Measurements from ENCODE around the gene TIMM17A. TPM values are rescaled to one million over a fixed set of nuclear protein-coding genes. Genes with fewer than 3 reads are reported as not detected.

Gene TIMM17A
- total RNA-seq, 1 donor from 2014 or later: 122 TPM

DNA sequence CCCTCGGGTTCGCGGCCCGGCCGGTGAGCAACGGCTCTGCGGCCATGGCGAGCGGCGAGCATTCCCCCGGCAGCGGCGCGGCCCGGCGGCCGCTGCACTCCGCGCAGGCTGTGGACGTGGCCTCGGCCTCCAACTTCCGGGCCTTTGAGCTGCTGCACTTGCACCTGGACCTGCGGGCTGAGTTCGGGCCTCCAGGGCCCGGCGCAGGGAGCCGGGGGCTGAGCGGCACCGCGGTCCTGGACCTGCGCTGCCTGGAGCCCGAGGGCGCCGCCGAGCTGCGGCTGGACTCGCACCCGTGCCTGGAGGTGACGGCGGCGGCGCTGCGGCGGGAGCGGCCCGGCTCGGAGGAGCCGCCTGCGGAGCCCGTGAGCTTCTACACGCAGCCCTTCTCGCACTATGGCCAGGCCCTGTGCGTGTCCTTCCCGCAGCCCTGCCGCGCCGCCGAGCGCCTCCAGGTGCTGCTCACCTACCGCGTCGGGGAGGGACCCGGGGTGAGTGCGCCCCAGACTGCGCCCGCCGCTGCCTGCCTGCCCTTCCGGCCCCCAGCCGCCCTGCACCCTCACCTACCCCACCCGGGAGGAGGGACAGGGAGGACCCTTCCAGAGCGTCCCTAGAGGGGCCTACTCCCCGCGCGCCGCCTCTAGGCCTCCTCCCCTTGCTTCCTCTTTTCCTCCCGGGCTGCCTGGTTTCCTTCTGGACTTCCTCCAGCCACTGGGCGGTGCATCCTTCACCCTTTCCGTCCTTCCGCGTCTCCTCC, 27.5 kb downstream of the TIMM17A start, which contains the start of gene RNPEP:
Gene RNPEP, plus strand, starts transcription at position 26 of the 757 bp plus-strand sequence. Its CDS starts 19 bp downstream, at position 45.
- peaks cover 2% of the 10 kb centered on the region for H3K36me3 Mint-ChIP-seq (ENCODE audit: low read depth)
- intact Hi-C loops (cut with micrococcal nuclease): loop anchor here (1.0 kb wide), 1 partner anchor 28 kb away; the partner anchor contains the start of gene TIMM17A
- peak within 1 kb of the TSS; percentile 93 for H3K4me3 Mint-ChIP-seq
- peaks cover 22% of the 10 kb centered on the region for H3K4me1 Mint-ChIP-seq
- peaks cover 12% of the 10 kb centered on the region for H3K27me3 Mint-ChIP-seq
- peak within 1 kb of the TSS; percentile 85 for H3K27ac Mint-ChIP-seq
- no peaks in the 10 kb centered on the region for H3K9me3 Mint-ChIP-seq
- peak; percentile 89 for DNase-seq

DNA sequence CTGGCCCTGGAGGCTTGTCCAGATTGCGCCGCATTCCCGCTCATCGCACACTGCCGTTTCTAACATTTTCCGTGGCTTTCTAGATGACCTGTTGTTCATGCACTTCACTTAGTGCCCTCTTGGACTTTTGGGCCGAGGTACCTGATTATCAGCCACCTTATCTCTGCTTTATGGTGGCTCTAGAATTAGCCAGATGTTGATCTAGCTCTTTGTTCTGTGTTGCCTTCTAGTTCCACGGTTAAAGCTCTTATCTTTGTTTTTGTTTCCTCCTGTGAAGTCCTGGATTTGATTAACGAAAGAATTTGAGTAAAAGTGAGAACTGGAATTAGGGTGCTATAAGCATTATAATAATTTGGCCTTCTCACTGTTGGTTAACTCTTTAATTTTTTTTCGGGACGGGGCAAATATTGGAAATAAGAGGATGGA, 28.1 kb downstream of the TIMM17A start:
- Mint-ChIP-seq H3K27me3 (peaks cover 11% of the 10 kb centered on the region), H3K9me3 (no peaks in the 10 kb centered on the region), H3K4me1 (peaks cover 22% of the 10 kb centered on the region), H3K4me3 (peak overlapping the region; percentile 93), H3K36me3 (ENCODE audit: low read depth) (peaks cover 2% of the 10 kb centered on the region), H3K27ac (peak overlapping the region; percentile 75)
- intact Hi-C loops (cut with micrococcal nuclease): no loop called here
- no peak for DNase-seq

DNA sequence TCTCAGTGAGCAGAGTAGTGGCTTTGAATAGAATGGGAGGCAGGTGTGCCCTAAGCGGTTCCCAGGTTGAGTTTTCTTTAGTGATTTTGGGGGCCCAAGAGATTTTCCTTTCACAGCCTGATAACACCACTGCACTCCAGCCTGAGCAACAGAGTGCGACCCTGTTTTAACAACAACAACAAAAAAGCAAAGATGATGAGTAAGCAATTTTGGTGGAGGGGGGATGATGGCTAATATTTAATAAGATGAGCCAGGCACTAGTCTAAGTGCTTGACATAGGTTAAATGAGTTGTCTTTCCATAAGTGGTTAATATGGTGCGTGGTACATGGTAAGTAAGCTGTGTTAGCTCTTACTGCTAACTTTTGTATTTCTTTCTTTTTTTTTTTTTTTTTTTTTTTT, 29.1 kb downstream of the TIMM17A start:
- DNase-seq: no peak
- no peak overlapping the region for H3K27ac Mint-ChIP-seq
- intact Hi-C loops (cut with micrococcal nuclease): no loop called here
- H3K36me3 Mint-ChIP-seq (ENCODE audit: low read depth): peaks cover 2% of the 10 kb centered on the region
- peaks cover 7% of the 10 kb centered on the region for H3K27me3 Mint-ChIP-seq
- no peaks in the 10 kb centered on the region for H3K9me3 Mint-ChIP-seq
- peaks cover 22% of the 10 kb centered on the region for H3K4me1 Mint-ChIP-seq
- peak overlapping the region; percentile 28 for H3K4me3 Mint-ChIP-seq

DNA sequence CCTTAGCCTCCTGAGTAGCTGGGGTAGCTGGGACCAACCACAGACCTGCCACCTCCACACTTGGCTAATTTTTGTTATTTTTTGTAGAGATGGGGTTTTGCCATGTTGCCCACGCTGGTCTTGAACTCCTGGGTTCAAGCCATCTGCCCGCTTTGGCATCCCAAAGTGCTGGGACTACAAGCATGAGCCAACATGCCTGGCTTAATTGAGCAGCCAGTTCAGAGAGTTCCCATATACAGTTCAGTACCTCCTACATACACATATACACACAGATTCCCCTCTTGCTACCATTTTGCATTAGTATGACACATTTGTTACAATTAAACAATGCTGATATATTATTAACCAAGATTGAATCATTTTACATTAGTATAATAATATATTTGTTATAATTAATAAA, 30.1 kb downstream of the TIMM17A start:
- Mint-ChIP-seq H3K36me3 (ENCODE audit: low read depth) (peaks cover 10% of the 10 kb centered on the region), H3K4me1 (peaks cover 22% of the 10 kb centered on the region), H3K4me3 (no peak overlapping the region), H3K27ac (no peak overlapping the region), H3K9me3 (no peaks in the 10 kb centered on the region), H3K27me3 (peaks cover 3% of the 10 kb centered on the region)
- intact Hi-C loops (cut with micrococcal nuclease): no loop called here
- DNase-seq: no peak

DNA sequence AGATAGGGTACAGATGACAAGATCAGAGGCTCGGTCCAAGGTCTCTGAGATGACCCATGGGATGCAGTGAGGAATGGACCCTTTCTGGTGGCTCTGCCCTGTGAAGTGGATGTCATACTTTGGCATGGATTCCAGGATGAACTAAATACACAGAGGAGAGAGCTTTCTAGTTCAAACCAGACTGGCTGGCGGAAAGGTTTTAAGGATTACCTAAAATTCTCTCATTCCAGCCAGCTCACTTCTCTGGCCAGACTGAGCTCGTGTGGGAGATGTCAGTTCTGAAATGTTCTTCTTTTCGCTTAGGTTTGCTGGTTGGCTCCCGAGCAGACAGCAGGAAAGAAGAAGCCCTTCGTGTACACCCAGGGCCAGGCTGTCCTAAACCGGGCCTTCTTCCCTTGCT, 33.3 kb downstream of the TIMM17A start:
- intact Hi-C loops (cut with micrococcal nuclease): no loop called here
- DNase-seq: no peak
- no peaks in the 10 kb centered on the region for H3K9me3 Mint-ChIP-seq
- no peak overlapping the region for H3K4me3 Mint-ChIP-seq
- no peaks in the 10 kb centered on the region for H3K27me3 Mint-ChIP-seq
- no peak overlapping the region for H3K27ac Mint-ChIP-seq
- H3K36me3 Mint-ChIP-seq (ENCODE audit: low read depth): peaks cover 25% of the 10 kb centered on the region
- H3K4me1 Mint-ChIP-seq: peaks cover 11% of the 10 kb centered on the region

DNA sequence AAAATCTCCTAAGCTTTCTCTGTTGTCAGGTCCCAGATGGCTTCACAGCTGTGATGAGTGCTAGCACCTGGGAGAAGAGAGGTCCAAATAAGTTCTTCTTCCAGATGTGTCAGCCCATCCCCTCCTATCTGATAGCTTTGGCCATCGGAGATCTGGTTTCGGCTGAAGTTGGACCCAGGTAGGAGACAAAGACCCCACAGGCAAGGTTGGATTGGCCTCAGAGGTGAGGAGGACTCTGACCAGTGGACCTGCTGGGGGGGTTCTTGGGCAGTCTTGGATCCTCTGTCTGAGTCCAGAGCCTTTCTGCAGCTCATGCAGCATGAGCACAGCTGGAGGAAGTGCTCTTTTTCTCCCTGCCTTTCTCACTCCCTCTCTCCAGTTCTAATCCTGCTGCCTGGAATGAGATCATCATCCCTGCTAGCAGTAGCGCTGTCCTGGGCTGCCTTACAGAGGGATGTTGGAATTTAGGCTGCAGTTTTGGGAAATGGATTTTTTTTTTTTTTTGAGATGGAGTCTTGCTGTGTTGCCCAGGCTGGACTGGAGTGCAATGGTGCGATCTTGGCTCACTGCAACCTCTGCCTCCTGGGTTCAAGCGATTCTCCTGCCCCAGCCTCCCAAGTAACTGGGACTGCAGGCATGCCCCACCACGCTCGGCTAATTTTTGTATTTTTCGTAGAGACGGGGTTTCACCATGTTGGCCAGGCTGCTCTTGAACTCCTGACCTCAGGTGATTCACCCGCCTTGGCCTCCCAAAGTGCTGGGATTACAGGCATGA, 34.2 kb downstream of the TIMM17A start:
- DNase-seq: no peak
- Mint-ChIP-seq H3K4me1 (peaks cover 3% of the 10 kb centered on the region), H3K9me3 (no peaks in the 10 kb centered on the region), H3K27me3 (no peaks in the 10 kb centered on the region), H3K4me3 (no peak overlapping the region), H3K27ac (no peak overlapping the region), H3K36me3 (ENCODE audit: low read depth) (peaks cover 31% of the 10 kb centered on the region)
- intact Hi-C loops (cut with micrococcal nuclease): no loop called here

DNA sequence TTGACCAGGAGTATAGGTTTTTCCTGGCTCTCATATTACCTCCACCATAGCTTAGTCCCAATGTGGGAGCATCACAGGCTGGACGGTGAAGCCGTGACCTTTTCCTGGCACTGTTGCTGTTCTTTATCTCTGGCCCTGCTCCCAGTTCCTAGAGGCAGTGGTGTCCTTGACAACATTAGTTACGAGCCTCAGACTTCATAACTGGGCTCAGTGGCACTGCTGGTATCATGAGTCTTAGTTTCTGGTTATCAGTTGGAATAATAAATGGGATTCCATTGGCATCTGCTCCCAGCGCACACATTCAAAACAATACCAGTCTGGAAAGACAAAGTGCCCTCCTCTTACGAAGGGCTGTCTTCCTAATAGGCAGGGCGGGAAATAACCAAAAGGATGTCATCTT, 35.1 kb downstream of the TIMM17A start:
- no peaks in the 10 kb centered on the region for H3K9me3 Mint-ChIP-seq
- H3K27ac Mint-ChIP-seq: no peak overlapping the region
- DNase-seq: no peak
- intact Hi-C loops (cut with micrococcal nuclease): no loop called here
- H3K27me3 Mint-ChIP-seq: no peaks in the 10 kb centered on the region
- H3K4me1 Mint-ChIP-seq: peaks cover 3% of the 10 kb centered on the region
- no peak overlapping the region for H3K4me3 Mint-ChIP-seq
- peaks cover 31% of the 10 kb centered on the region for H3K36me3 Mint-ChIP-seq (ENCODE audit: low read depth)

DNA sequence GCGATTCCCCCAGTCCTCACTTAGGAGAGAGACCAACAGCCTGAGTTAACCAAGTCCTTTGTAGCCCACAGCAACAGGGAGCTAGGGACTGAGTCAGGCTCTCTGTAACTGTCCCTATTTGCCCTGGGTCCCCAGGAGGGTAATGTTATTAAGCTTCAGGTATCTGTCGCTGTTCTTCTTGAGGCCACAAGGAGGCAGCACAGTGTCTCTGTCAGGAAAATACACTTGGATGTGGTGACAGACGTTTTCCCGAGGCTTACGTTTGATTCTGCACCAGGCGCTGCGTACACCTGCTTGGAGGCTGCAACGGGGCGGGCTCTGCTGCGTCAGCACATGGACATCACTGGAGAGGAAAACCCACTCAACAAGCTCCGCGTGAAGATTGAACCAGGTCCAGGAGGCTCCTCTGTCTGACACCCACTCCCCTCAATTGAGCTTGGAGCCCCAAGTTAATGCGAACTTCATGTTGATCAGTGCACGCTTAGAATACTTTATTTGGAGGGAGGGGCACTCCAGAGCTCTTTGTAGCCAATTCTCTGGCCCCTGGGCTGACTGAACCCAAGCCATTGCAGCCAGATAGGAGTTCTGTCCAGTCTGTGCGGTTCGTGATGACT, 44.4 kb downstream of the TIMM17A start:
- Mint-ChIP-seq H3K27ac (no peak overlapping the region), H3K36me3 (ENCODE audit: low read depth) (peaks cover 33% of the 10 kb centered on the region), H3K27me3 (no peaks in the 10 kb centered on the region), H3K4me1 (no peaks in the 10 kb centered on the region), H3K9me3 (no peaks in the 10 kb centered on the region), H3K4me3 (no peak overlapping the region)
- intact Hi-C loops (cut with micrococcal nuclease): loop anchor here (2.0 kb wide), 1 partner anchor 119 kb away; no protein-coding TSS in a partner anchor
- peak; percentile 70 for DNase-seq

DNA sequence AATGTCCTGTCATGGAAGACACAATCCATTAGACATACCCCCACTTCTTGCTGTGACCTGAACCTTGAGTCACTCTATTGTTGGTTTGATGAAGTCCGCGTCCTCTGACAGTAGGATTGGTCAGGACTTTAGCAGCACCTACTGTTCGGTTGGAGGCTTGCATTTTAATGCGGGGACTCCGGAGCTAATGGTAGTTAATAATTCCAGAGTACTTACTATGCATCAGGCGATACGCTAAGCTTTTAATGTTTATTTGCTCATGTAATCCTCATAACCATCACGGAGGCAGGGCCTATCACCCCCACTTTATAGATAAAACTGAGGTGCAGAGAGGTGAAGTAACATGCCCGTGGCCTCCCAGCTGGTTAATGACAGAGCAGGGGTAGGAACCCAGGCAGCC, 47.2 kb downstream of the TIMM17A start:
- DNase-seq: no peak
- intact Hi-C loops (cut with micrococcal nuclease): no loop called here
- no peak overlapping the region for H3K4me3 Mint-ChIP-seq
- peaks cover 35% of the 10 kb centered on the region for H3K36me3 Mint-ChIP-seq (ENCODE audit: low read depth)
- no peaks in the 10 kb centered on the region for H3K9me3 Mint-ChIP-seq
- no peaks in the 10 kb centered on the region for H3K27me3 Mint-ChIP-seq
- no peak overlapping the region for H3K27ac Mint-ChIP-seq
- H3K4me1 Mint-ChIP-seq: no peaks in the 10 kb centered on the region

DNA sequence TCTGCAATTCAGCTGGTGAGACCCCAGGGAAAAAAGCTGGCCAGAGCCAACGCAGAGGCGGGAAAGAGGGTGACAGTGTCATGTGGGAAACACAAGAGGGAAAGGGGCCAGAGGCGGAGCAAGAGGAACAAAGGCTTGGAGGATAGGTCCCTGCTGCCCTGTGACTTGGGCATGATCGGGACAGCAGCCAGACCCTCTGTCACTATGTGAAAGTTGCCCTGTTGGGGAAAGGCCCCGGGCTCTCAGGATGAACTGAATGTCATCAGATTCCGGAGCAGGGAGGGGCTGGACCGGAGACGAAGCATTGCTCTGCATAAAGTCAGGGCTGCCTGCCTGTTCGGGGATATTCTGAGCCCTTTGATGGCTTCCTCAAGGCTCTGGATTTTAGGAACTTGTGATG, 49.4 kb downstream of the TIMM17A start:
- intact Hi-C loops (cut with micrococcal nuclease): no loop called here

DNA sequence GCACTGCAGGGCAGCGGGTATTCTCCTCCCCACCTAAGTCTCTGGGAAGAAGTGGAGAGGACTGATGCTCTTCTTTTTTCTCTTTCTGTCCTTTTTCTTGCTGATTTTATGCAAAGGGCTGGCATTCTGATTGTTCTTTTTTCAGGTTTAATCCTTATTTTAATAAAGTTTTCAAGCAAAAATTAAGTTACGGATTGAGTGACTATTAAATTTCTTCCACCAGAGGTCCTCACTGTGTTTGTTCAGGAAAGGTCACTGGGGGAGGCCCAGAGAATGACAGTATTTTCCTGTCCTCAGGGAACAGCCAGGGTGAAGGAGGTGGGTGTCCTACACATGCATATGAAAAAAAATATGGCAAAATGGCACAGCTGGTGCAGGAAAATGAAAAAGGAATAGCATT, 50.7 kb downstream of the TIMM17A start:
- Mint-ChIP-seq H3K27ac (no peak overlapping the region), H3K36me3 (ENCODE audit: low read depth) (peaks cover 19% of the 10 kb centered on the region), H3K4me1 (peaks cover 2% of the 10 kb centered on the region), H3K4me3 (no peak overlapping the region), H3K9me3 (no peaks in the 10 kb centered on the region), H3K27me3 (no peaks in the 10 kb centered on the region)
- no peak for DNase-seq
- intact Hi-C loops (cut with micrococcal nuclease): no loop called here

More for the DNA sequence above, 49.4 kb downstream of the TIMM17A start:
- Mint-ChIP-seq H3K27me3 (no peaks in the 10 kb centered on the region), H3K4me3 (no peak overlapping the region), H3K27ac (no peak overlapping the region), H3K36me3 (ENCODE audit: low read depth) (peaks cover 28% of the 10 kb centered on the region), H3K4me1 (peaks cover 2% of the 10 kb centered on the region), H3K9me3 (no peaks in the 10 kb centered on the region)
- DNase-seq: no peak

DNA sequence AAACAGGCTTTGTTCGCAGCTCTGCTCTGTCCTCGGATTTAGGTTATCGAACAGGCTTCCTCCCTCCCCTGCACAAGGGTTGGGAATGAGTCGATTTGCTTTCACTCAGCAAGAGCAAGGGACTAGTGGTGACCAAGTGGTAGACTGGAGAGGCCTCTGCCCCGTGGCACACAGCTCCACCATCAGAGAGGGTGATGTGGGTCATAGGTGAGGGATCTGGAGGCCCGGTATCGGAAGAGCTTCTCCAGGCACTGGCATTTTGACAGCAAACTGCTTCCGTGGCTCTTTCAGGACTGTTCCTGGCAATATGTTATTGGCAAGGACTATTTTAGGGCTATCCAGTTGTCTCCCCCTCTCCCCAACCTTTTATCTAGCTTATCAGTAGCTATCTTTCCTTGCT, 52.0 kb downstream of the TIMM17A start:
- Mint-ChIP-seq H3K27ac (no peak overlapping the region), H3K9me3 (no peaks in the 10 kb centered on the region), H3K36me3 (ENCODE audit: low read depth) (peaks cover 15% of the 10 kb centered on the region), H3K27me3 (no peaks in the 10 kb centered on the region), H3K4me3 (no peak overlapping the region), H3K4me1 (peaks cover 2% of the 10 kb centered on the region)
- no peak for DNase-seq
- intact Hi-C loops (cut with micrococcal nuclease): no loop called here

DNA sequence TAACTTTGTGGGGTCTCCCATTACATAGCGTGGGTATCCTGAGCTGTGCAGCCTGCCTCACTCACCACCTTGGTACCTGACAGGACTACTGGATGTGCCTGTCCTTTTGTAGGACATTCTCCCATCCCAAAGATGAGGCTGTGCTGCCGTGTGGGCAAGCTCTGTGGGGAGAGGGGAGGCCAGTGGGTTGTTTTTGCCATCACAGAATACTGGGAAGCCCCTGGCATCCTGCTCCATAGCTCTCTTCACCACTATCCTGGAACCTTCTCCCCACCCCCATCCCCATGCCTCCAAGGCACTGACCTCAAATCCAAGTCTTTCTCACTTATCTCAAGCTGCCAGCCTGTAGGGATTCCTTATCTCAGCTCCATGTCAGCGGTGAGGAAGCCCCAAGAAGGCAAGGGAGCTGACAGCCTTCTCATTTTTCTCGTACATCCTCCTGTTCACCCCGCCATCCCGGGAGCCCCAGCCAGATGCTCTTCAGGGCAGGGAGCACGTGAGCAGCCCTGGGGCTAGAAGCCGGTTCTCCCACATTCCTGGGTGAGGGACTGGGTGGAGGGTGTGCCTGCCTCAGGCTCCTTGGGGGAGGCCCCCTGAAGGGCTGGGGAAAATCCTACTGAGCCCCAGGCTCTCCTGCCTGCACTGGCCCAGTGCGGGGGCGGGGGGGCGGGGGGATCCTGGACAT, 52.6 kb downstream of the TIMM17A start:
- no peak overlapping the region for H3K27ac Mint-ChIP-seq
- intact Hi-C loops (cut with micrococcal nuclease): loop anchor here (2.0 kb wide), 1 partner anchor 111 kb away; no protein-coding TSS in a partner anchor
- peaks cover 2% of the 10 kb centered on the region for H3K4me1 Mint-ChIP-seq
- H3K4me3 Mint-ChIP-seq: no peak overlapping the region
- H3K9me3 Mint-ChIP-seq: no peaks in the 10 kb centered on the region
- H3K36me3 Mint-ChIP-seq (ENCODE audit: low read depth): peaks cover 13% of the 10 kb centered on the region
- H3K27me3 Mint-ChIP-seq: no peaks in the 10 kb centered on the region
- no peak for DNase-seq
